SK-N-SH (cell line): ENCODE data around the gene PTTG1IP2. TPM values are rescaled to one million over a fixed set of nuclear protein-coding genes. Genes with fewer than 3 reads are reported as not detected.

Source experiments
- CTCF ChIA-PET: fragments of 300-600, 350-600 bp; formaldehyde crosslinking; extraction: SDS; loops from one replicate; lab custom pipeline; 2021; lab: Yijun Ruan, JAX
- POLR2A ChIA-PET: fragments of 350-600 bp; sonication (Branson Sonifier 250); formaldehyde crosslinking; extraction: SDS; loops from one replicate; lab custom pipeline; 2020; ENCODE audit warnings: antibody characterized with exemption, inconsistent platforms; lab: Yijun Ruan, JAX
- DNase-seq: peaks from one replicate; pipeline ENCODE4 v3.0.0; 2012
- H2AFZ ChIP-seq: fragments of 200-600 bp; sonication (generic); 2 replicates; pipeline ENCODE4 v1.8.1; 2016; ENCODE audit warnings: antibody characterized with exemption, mild to moderate bottlenecking, low read depth
- H3F3A ChIP-seq: fragments of 200-600 bp; sonication (generic); replicated peaks from 2 replicates; pipeline ENCODE3; 2016; ENCODE audit warnings: antibody characterized with exemption, mild to moderate bottlenecking; ENCODE audit not compliant: insufficient read depth
- H3K27ac ChIP-seq, 2 experiments: fragments of 200-500 bp in 1 of 2; fragments of 200-600 bp in 1 of 2; sonication (Bioruptor generic) in 1 of 2; sonication (generic), shearing (Covaris generic) in 1 of 2; 2 replicates each; pipeline versions ENCODE4 v1.5.1 to v1.6.1; 2014 to 2016; ENCODE audit warnings: low read depth in 2 of 2, inconsistent platforms in 1 of 2, low read length in 1 of 2, mild to moderate bottlenecking in 1 of 2, mixed read lengths in 1 of 2
- H3K27me3 ChIP-seq: fragments of 200-600 bp; sonication (generic), shearing (Covaris generic); 2 replicates; pipeline ENCODE4 v1.6.1; 2016; ENCODE audit warnings: mixed run types; ENCODE audit not compliant: insufficient read depth
- H3K36me3 ChIP-seq, 2 experiments: fragments of 200-500 bp in 1 of 2; fragments of 200-600 bp in 1 of 2; sonication (Bioruptor generic) in 1 of 2; sonication (generic) in 1 of 2; replicated peaks in 1 of 2; 2 replicates each; pipeline versions ENCODE3 to v1.5.1; 2014 to 2016; ENCODE audit warnings: low read length in 1 of 2, mild to moderate bottlenecking in 1 of 2; ENCODE audit not compliant: insufficient read depth in 2 of 2, control insufficient read depth in 1 of 2
- H3K4me1 ChIP-seq, 2 experiments: fragments of 200-500 bp in 1 of 2; fragments of 200-600 bp in 1 of 2; sonication (Bioruptor generic) in 1 of 2; sonication (generic), shearing (Covaris generic) in 1 of 2; 2 replicates each; pipeline versions ENCODE4 v1.5.1 to v1.6.1; 2014 to 2016; ENCODE audit warnings: low read depth in 1 of 2, low read length in 1 of 2, mixed run types in 1 of 2; ENCODE audit not compliant: insufficient read depth in 2 of 2, control insufficient read depth in 1 of 2
- H3K4me2 ChIP-seq: fragments of 200-600 bp; sonication (generic), shearing (Covaris generic); 2 replicates; pipeline ENCODE4 v1.6.1; 2017; ENCODE audit warnings: mixed run types
- H3K4me3 ChIP-seq, 2 experiments: fragments of 200-500 bp in 1 of 2; fragments of 200-600 bp in 1 of 2; sonication (Bioruptor generic) in 1 of 2; sonication (generic), shearing (Covaris generic) in 1 of 2; 2 replicates each; pipeline versions ENCODE4 v1.5.1 to v1.8.1; 2014 to 2016; ENCODE audit warnings: low read depth in 2 of 2, inconsistent platforms in 1 of 2, low read length in 1 of 2, mild to moderate bottlenecking in 1 of 2, mixed read lengths in 1 of 2, moderate library complexity in 1 of 2
- H3K79me2 ChIP-seq: fragments of 200-600 bp; sonication (generic); 2 replicates; pipeline ENCODE4 v1.8.1; 2017; ENCODE audit warnings: mild to moderate bottlenecking; ENCODE audit not compliant: insufficient read depth
- H3K9ac ChIP-seq: fragments of 200-600 bp; sonication (generic); 2 replicates; pipeline ENCODE4 v1.6.1; 2017; ENCODE audit warnings: mixed run types
- H3K9me2 ChIP-seq: fragments of 200-600 bp; sonication (generic); 2 replicates; pipeline ENCODE4 v1.6.1; 2017; ENCODE audit warnings: mixed run types
- H3K9me3 ChIP-seq: fragments of 200-600 bp; sonication (generic); 2 replicates; pipeline ENCODE4 v1.6.1; 2017; ENCODE audit warnings: mixed run types, mild to moderate bottlenecking, moderate library complexity
- H4K20me1 ChIP-seq: fragments of 200-600 bp; sonication (generic); 2 replicates; pipeline ENCODE4 v1.6.1; 2017; ENCODE audit warnings: mild to moderate bottlenecking, mixed run types; ENCODE audit not compliant: insufficient read depth
- CHD2 ChIP-seq: fragments of 150-350 bp; IDR thresholded peaks from 2 replicates; pipeline ENCODE4 v1.6.1; 2018; ENCODE audit warnings: low read length; ENCODE audit not compliant: partially characterized antibody
- ELF1 ChIP-seq: IDR thresholded peaks from 2 replicates; pipeline ENCODE4 v1.4.0; 2012
- EZH2phosphoT487 ChIP-seq: fragments of 200-600 bp; sonication (generic); IDR thresholded peaks from 2 replicates; pipeline ENCODE4 v1.6.1; 2017; ENCODE audit warnings: low read depth, mixed run types, mild to moderate bottlenecking, antibody characterized with exemption, moderate library complexity, borderline replicate concordance
- FOXJ3 ChIP-seq: sonication (generic); formaldehyde crosslinking; IDR thresholded peaks from 2 replicates; pipeline ENCODE4 v1.5.1; 2020; ENCODE audit warnings: mild to moderate bottlenecking, missing genetic modification reagents
- FOXM1 ChIP-seq: IDR thresholded peaks from 2 replicates; pipeline ENCODE4 v1.4.0; 2012; ENCODE audit warnings: low read depth, mild to moderate bottlenecking
- GABPA ChIP-seq: IDR thresholded peaks from 2 replicates; pipeline ENCODE4 v1.4.0; 2012; ENCODE audit warnings: low read depth, mild to moderate bottlenecking
- GATA2 ChIP-seq: sonication (generic); formaldehyde crosslinking; IDR thresholded peaks from 2 replicates; pipeline ENCODE4 v1.5.0; 2020; ENCODE audit warnings: mild to moderate bottlenecking, missing genetic modification reagents
- JUND ChIP-seq: IDR thresholded peaks from 2 replicates; pipeline ENCODE4 v1.4.0; 2012
- NRF1 ChIP-seq: IDR thresholded peaks from 2 replicates; pipeline ENCODE4 v1.6.1; 2012; ENCODE audit warnings: low read depth, mild to moderate bottlenecking, low read length
- RAD21 ChIP-seq: IDR thresholded peaks from 2 replicates; pipeline ENCODE4 v1.6.1; 2012; ENCODE audit warnings: mild to moderate bottlenecking, low read length
- SIN3A ChIP-seq: IDR thresholded peaks from 2 replicates; pipeline ENCODE4 v1.6.1; 2012; ENCODE audit warnings: low read depth, mild to moderate bottlenecking, low read length, moderate library complexity, borderline replicate concordance
- SMC3 ChIP-seq: IDR thresholded peaks from 2 replicates; pipeline ENCODE4 v1.6.1; 2012; ENCODE audit warnings: low read depth, low read length, improper control_type of control experiment
- TAF1 ChIP-seq: IDR thresholded peaks from 2 replicates; pipeline ENCODE4 v1.6.1; 2012; ENCODE audit warnings: low read depth, mild to moderate bottlenecking, low read length, moderate library complexity, borderline replicate concordance
- TCF12 ChIP-seq: IDR thresholded peaks from 2 replicates; pipeline ENCODE4 v1.4.0; 2012
- TEAD4 ChIP-seq: IDR thresholded peaks from 2 replicates; pipeline ENCODE4 v1.4.0; 2012; ENCODE audit warnings: mild to moderate bottlenecking, borderline replicate concordance; ENCODE audit not compliant: insufficient read depth
- YY1 ChIP-seq: IDR thresholded peaks from 2 replicates; pipeline ENCODE4 v1.4.0; 2012; ENCODE audit warnings: low read depth, mild to moderate bottlenecking
- WGBS: methylation state at CpG from one replicate; pipeline ENCODE4 v1.1.6; 2017; ENCODE audit warnings: low lambda C conversion rate; 5-methylcytosine and 5-hydroxymethylcytosine counted together
- polyA plus RNA-seq, 3 experiments: library from polyadenylated mRNA; depleted of rRNA; stranded (reverse); fragments of >200 nt; gene quantifications; 2 replicates each; pipeline ENCODE4 v1.2.3, GENCODE V29; 2012
- TF ChIP-seq, protein P1 (sequence below): IDR thresholded peaks from 2 replicates; pipeline ENCODE4; 2012
- TF ChIP-seq, protein P2 (sequence below): fragments of 150-350 bp; IDR thresholded peaks from 2 replicates; pipeline ENCODE4 v1.6.1; 2016; ENCODE audit warnings: mild to moderate bottlenecking, low read depth, low read length
- TF ChIP-seq, protein P3 (sequence below): IDR thresholded peaks from 2 replicates; pipeline ENCODE4 v1.4.0; 2012; ENCODE audit warnings: low read depth, borderline replicate concordance
- TF ChIP-seq, protein P4 (sequence below): fragments of 150-350 bp; IDR thresholded peaks from 2 replicates; pipeline ENCODE4 v1.6.1; 2017; ENCODE audit warnings: antibody characterized with exemption, low read length, low read depth, borderline replicate concordance

The PTTG1IP2 gene
- polyA plus RNA-seq, 1 of the 3 experiments (the other 2 are of a cell fraction): not detected

DNA sequence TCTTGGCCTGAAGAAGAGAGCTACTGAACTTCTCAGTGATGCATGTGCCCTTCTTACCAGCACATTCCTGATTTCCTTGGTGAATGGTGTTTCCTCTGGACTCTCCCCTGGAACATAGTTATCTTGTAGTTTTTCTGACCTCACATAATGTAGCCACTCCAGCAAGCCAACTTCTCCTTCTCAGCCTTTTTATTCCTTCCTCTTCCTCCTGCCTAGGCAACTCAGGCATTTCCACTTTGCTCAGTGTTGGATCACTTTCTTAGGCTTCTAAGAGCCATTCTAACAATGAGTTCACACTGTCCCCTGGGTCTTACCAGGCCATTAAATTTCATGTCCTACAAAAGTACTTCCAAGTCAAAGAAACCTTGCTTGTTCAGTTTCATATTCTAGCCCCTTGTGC lies 3.6 kb upstream of the PTTG1IP2 start:
- Histone ChIP-seq H3F3A (no peaks in the 10 kb centered on the region), H3K4me1 (no peaks in the 10 kb centered on the region), H3K4me2 (no peak overlapping the region), H2AFZ (no peak overlapping the region), H3K36me3 (no peaks in the 10 kb centered on the region), H3K27ac (no peak overlapping the region), H3K9me2 (no peaks in the 10 kb centered on the region), H3K9me3 (no peaks in the 10 kb centered on the region), H4K20me1 (no peaks in the 10 kb centered on the region), H3K4me3 (no peak overlapping the region), H3K27me3 (no peaks in the 10 kb centered on the region), H3K79me2 (no peaks in the 10 kb centered on the region), H3K9ac (no peak overlapping the region)
- TF ChIP-seq GABPA: no peak
- TF ChIP-seq CHD2: no peak
- no peak for TF ChIP-seq SMC3
- TF ChIP-seq NRF1: no peak
- TF ChIP-seq TAF1: no peak
- TF ChIP-seq, protein P1, sequence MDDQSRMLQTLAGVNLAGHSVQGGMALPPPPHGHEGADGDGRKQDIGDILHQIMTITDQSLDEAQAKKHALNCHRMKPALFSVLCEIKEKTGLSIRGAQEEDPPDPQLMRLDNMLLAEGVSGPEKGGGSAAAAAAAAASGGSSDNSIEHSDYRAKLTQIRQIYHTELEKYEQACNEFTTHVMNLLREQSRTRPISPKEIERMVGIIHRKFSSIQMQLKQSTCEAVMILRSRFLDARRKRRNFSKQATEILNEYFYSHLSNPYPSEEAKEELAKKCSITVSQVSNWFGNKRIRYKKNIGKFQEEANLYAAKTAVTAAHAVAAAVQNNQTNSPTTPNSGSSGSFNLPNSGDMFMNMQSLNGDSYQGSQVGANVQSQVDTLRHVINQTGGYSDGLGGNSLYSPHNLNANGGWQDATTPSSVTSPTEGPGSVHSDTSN: no peak
- no peak for TF ChIP-seq RAD21
- TF ChIP-seq FOXM1: no peak
- no peak for TF ChIP-seq EZH2phosphoT487
- TF ChIP-seq SIN3A: no peak
- TF ChIP-seq TEAD4: no peak
- TF ChIP-seq, protein P2, sequence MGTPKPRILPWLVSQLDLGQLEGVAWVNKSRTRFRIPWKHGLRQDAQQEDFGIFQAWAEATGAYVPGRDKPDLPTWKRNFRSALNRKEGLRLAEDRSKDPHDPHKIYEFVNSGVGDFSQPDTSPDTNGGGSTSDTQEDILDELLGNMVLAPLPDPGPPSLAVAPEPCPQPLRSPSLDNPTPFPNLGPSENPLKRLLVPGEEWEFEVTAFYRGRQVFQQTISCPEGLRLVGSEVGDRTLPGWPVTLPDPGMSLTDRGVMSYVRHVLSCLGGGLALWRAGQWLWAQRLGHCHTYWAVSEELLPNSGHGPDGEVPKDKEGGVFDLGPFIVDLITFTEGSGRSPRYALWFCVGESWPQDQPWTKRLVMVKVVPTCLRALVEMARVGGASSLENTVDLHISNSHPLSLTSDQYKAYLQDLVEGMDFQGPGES: no peak
- TF ChIP-seq GATA2: no peak
- no peak for TF ChIP-seq ELF1
- TF ChIP-seq FOXJ3 (CRISPR knock-in tag): no peak
- no peak for TF ChIP-seq JUND
- TF ChIP-seq TCF12: no peak
- TF ChIP-seq YY1: no peak
- no peak for DNase-seq
- ChIA-PET CTCF (interaction anchor here (0.6 to 1.0 kb wide), 2 partner anchors 10 to 151 kb away, joined by 3 read pairs; no protein-coding TSS in a partner anchor), POLR2A (no interaction called here)

DNA sequence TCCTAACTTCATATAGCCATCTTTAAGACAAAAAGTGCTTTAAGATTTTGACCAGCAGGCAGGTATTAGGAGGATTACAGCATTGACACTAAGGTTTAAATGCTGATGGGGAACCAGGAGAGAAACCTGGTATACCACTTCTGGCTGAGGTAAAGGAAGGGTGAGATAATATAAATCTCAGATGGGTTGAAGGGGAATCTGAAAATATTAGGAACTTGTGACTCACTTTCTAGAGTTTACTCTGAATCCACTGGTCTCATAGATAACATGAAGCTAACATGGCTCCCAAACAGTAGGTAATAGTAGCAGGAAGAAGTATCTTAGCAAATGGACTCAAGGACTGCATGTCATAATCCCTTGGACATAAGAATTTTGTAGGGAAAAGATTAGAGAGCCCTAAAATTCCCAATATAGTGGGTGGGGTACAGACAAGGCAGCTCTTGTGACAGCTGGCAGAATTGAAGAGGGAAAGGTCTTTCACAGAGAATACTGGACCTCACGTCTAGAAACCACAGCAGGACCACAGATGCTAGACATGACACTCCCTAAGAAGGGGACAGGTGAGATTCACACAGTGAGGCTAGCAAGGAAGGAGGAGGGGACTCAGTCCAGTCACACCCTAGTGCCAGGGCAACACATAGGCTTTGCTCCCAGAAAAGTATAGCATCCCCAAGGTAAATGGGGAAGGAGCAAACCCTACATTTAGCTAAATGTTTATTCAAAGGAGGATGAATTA lies 3.5 kb downstream of the PTTG1IP2 start:
- CTCF ChIA-PET: interaction anchor here (1.2 to 2.1 kb wide), 3 partner anchors 18 to 157 kb away, joined by 4 to 14 read pairs (median 6); no protein-coding TSS in a partner anchor
- 72% methylated on average over 1 of the region's 1 CpG for WGBS
- no peaks in the 10 kb centered on the region for H3F3A ChIP-seq
- H3K9me3 ChIP-seq: no peaks in the 10 kb centered on the region; the same call in 1 of the 2 replicates
- no peak for DNase-seq
- no peak overlapping the region for H3K4me3 ChIP-seq
- no peaks in the 10 kb centered on the region for H3K36me3 ChIP-seq
- no peaks in the 10 kb centered on the region for H3K79me2 ChIP-seq
- H3K4me2 ChIP-seq: no peak overlapping the region
- no peaks in the 10 kb centered on the region for H3K27me3 ChIP-seq
- H3K9me2 ChIP-seq: no peaks in the 10 kb centered on the region
- no peak overlapping the region for H3K9ac ChIP-seq
- no peak overlapping the region for H2AFZ ChIP-seq
- POLR2A ChIA-PET: no interaction called here
- no peak overlapping the region for H3K27ac ChIP-seq
- no peaks in the 10 kb centered on the region for H4K20me1 ChIP-seq
- H3K4me1 ChIP-seq: peaks cover 0 to 10% of the 10 kb centered on the region in 2 experiments; a peak in 2 of 4 replicates
- TF ChIP-seq JUND (no peak), YY1 (no peak), TCF12 (no peak), FOXM1 (no peak), TEAD4 (no peak), FOXJ3 (CRISPR knock-in tag) (no peak)
- TF ChIP-seq, protein P3, sequence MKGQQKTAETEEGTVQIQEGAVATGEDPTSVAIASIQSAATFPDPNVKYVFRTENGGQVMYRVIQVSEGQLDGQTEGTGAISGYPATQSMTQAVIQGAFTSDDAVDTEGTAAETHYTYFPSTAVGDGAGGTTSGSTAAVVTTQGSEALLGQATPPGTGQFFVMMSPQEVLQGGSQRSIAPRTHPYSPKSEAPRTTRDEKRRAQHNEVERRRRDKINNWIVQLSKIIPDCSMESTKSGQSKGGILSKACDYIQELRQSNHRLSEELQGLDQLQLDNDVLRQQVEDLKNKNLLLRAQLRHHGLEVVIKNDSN: no peak
- TF ChIP-seq, protein P4, sequence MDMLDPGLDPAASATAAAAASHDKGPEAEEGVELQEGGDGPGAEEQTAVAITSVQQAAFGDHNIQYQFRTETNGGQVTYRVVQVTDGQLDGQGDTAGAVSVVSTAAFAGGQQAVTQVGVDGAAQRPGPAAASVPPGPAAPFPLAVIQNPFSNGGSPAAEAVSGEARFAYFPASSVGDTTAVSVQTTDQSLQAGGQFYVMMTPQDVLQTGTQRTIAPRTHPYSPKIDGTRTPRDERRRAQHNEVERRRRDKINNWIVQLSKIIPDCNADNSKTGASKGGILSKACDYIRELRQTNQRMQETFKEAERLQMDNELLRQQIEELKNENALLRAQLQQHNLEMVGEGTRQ: no peak
- TF ChIP-seq, protein P1: no peak
